ENCODE data around the gene EFEMP2. TPM values are rescaled to one million over a fixed set of nuclear protein-coding genes. Genes with fewer than 3 reads are reported as not detected.
A peak's percentile ranks its signal among the peaks of the same experiment; 100 is the strongest.

Gene EFEMP2
- total RNA-seq, 1 donor from 2014 or later, result 62.0 TPM

DNA sequence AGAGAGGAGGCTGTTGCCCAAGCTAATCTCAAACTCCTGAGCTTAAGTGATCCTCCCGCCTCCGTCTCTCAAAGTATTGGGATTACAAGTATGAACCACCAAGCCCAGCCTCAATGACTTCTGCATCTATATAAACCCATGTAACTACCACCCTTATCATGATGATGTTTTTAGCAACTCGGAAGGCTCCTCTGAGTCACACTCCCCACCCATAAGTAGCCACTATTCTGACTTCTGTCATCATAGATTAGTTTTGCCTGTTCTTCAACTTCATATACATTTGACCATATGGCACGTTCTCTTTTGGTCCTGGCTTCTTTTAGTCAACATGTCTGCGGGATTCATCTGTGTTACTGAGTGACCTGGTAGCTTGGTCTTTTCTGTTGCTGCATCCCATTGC lies 34.0 kb upstream of the EFEMP2 start:
- no peak for TF ChIP-seq CTCF (IDR thresholded peaks at IDR 0.05; ENCODE audit: insufficient read depth, low read length, poor library complexity, severe bottlenecking)
- no peak for DNase-seq (ENCODE audit: low read depth)
- H3K27me3 ChIP-seq (ENCODE audit: control insufficient read depth, insufficient read depth, low read length), result no peaks in the 10 kb centered on the region
- H3K4me3 ChIP-seq (ENCODE audit: low read depth, low read length), result no peak overlapping the region
- no peaks in the 10 kb centered on the region for H3K36me3 ChIP-seq (ENCODE audit: control insufficient read depth, insufficient read depth, low read length)

GRCh38 chr11:65903715-65904114 lies 31.1 kb upstream of the EFEMP2 start:
- H3K36me3 ChIP-seq (ENCODE audit: control insufficient read depth, insufficient read depth, low read length), result no peaks in the 10 kb centered on the region
- no peak overlapping the region for H3K4me3 ChIP-seq (ENCODE audit: low read depth, low read length)
- no peaks in the 10 kb centered on the region for H3K27me3 ChIP-seq (ENCODE audit: control insufficient read depth, insufficient read depth, low read length)
- TF ChIP-seq CTCF (IDR thresholded peaks at IDR 0.05; ENCODE audit: insufficient read depth, low read length, poor library complexity, severe bottlenecking), result no peak
- no peak for DNase-seq (ENCODE audit: low read depth)

DNA sequence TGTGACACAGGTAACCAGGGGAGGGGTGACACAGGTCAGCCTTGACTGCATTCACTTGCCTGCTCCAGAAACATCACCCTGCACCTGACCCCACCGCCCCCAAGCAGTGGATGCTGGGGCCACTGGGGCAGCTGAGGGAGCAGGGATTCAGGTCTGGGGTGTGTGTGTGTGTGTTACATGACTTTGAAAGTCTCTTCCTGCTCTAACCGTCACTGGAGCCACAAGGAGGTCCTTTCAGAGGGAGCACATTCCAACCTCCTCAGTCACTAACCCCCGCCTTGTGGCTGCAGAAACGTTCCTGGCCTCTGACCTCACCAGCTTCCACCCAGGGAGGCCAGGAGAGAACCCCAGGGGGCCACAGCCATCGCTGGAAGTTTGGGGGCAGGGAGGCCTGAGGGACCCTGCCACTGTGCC lies 30.5 kb upstream of the EFEMP2 start:
- DNase-seq (ENCODE audit: low read depth), result no peak
- Histone ChIP-seq H3K4me3 (ENCODE audit: low read depth, low read length) (no peak overlapping the region), H3K36me3 (ENCODE audit: control insufficient read depth, insufficient read depth, low read length) (no peaks in the 10 kb centered on the region), H3K27me3 (ENCODE audit: control insufficient read depth, insufficient read depth, low read length) (no peaks in the 10 kb centered on the region)
- TF ChIP-seq CTCF (IDR thresholded peaks at IDR 0.05; ENCODE audit: insufficient read depth, low read length, poor library complexity, severe bottlenecking), result no peak

DNA sequence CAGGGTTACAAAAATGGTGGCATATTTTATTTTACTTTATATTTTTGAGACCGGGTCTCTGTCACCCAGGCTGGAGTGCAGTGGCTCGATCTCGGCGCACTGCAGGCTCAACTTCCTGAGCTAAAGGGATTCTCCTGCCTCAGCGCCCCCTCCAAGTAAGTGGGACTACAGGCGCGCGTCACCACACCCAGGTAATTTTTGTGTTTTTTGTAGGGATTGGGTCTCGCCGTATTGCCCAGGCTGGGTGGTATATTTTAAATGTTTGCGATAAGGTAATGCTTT lies 28.2 kb upstream of the EFEMP2 start:
- DNase-seq (ENCODE audit: low read depth), result no peak
- TF ChIP-seq CTCF (IDR thresholded peaks at IDR 0.05; ENCODE audit: insufficient read depth, low read length, poor library complexity, severe bottlenecking), result no peak
- Histone ChIP-seq H3K27me3 (ENCODE audit: control insufficient read depth, insufficient read depth, low read length) (no peaks in the 10 kb centered on the region), H3K4me3 (ENCODE audit: low read depth, low read length) (peak overlapping the region; percentile 23), H3K36me3 (ENCODE audit: control insufficient read depth, insufficient read depth, low read length) (no peaks in the 10 kb centered on the region)

DNA sequence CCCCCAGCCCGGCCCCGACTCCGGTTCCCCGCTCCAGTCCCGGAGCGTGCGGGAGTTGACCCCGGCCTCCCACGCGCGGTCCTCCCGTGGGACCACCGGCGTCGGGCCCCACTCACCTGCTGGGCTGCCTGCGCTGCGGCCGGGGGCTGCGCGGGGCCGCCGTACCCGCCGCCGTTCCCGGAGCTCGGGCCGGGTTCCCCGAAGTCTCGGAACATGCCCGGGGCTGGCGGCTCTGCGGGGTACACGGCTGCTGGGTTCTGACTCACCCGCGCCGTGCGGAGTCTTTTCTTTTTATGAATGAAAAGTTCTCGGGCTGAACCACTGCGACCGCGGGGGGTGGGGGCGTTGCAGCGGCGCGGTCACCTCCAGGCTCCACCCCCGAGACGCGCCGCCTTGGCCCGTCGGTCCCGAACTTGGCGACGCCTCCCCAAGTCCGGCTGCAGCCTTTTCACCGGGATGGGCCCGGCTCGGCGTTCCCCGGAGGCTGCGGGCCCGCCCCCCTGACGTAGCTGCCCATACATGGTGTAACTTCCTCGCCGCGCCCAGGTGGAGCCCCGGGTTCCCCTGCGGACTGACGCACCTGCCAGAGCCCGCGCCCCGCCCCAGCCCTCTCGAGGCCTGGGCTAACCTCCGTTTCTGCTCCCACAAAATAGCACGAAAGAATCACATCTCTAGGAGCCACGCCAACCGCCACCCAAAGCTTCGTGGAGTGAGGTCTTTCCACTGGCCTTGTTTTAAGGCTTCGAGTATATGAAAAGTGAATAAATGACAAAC lies 27.7 kb upstream of the EFEMP2 start, which contains the start of gene FOSL1:
Gene FOSL1, minus strand, starts transcription at position 264 of the 774 bp plus-strand sequence. Its CDS starts 49 bp downstream, at position 215.
- Histone ChIP-seq H3K36me3 (ENCODE audit: control insufficient read depth, insufficient read depth, low read length) (no peaks in the 10 kb centered on the region), H3K4me3 (ENCODE audit: low read depth, low read length) (peak within 1 kb of the TSS; percentile 92), H3K27me3 (ENCODE audit: control insufficient read depth, insufficient read depth, low read length) (no peaks in the 10 kb centered on the region)
- TF ChIP-seq CTCF (IDR thresholded peaks at IDR 0.05; ENCODE audit: insufficient read depth, low read length, poor library complexity, severe bottlenecking), result no peak
- DNase-seq (ENCODE audit: low read depth), result peak; percentile 73
